ENCODE results near the gene CCDC186.

GRCh38 chr10:114179747-114180146, 5.7 kb upstream of the CCDC186 start:
- no peak for TF ChIP-seq POLR2A (IDR thresholded peaks at IDR 0.05; ENCODE audit: low read depth, low read length)
- no peak for TF ChIP-seq TAF1 (IDR thresholded peaks at IDR 0.05; ENCODE audit: borderline replicate concordance, low read depth, low read length)
- no peak for TF ChIP-seq POLR2AphosphoS5 (IDR thresholded peaks at IDR 0.05; ENCODE audit: low read depth, low read length)

Data from GM12892 (cell line).